EL (cell line): Measurements from ENCODE around the gene JAZF1.
A peak's percentile ranks its signal among the peaks of the same experiment; 100 is the strongest.

Experiments
- DNase-seq: peaks from one replicate; pipeline ENCODE4 v3.0.0-alpha.2; 2016

The JAZF1 gene

DNA sequence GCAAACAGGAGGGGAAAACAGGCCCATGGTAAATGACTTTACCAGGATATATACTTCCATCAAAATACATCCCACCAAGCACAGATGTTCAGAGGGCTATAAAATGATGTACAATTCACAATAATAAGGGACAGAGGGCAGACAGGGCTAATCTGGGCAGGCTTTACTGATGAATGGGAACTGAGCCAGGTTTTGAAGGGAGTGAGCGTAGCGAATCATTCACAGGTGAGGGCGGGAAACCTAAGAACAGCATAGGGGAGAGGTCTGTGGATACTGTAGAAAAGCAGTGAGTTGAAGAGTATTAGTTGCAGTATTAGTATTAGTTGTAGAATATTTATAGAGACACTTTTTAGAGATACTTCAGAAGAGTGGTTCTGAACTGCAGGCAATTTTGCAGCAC, 180.8 kb downstream of the JAZF1 start:
- no peak for DNase-seq

GRCh38 chr7:27998382-27998781, 182.2 kb downstream of the JAZF1 start:
- no peak for DNase-seq

- DNase-seq, result no peak
These were observed 183.3 kb downstream of the JAZF1 start for GRCh38 chr7:27997188-27997707.

DNA sequence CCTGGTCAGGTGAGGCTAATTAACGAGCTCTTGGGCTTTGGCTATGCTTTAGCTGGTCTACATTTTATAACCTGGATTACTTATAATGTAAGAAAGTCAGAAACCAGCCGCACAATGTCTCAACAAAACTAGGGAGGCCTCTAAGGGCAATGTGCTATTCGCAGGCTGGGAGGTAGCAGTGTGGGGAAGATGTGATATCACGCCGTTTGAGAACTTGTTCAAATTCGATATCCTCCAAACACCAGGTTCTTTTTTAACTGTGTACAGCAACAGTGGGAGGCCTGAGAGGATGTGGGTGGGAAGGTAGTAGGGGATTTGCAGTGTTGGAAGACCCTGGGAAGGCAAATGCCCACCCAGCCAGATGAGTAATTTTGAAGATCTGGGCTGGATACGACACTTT, 184.5 kb downstream of the JAZF1 start:
- no peak for DNase-seq

GRCh38 chr7:27995228-27995627, 185.4 kb downstream of the JAZF1 start:
- DNase-seq, result no peak

- peak; percentile 57 for DNase-seq
These were observed 186.0 kb downstream of the JAZF1 start for GRCh38 chr7:27994639-27995038.

GRCh38 chr7:27992755-27993493, 187.7 kb downstream of the JAZF1 start:
- no peak for DNase-seq

DNA sequence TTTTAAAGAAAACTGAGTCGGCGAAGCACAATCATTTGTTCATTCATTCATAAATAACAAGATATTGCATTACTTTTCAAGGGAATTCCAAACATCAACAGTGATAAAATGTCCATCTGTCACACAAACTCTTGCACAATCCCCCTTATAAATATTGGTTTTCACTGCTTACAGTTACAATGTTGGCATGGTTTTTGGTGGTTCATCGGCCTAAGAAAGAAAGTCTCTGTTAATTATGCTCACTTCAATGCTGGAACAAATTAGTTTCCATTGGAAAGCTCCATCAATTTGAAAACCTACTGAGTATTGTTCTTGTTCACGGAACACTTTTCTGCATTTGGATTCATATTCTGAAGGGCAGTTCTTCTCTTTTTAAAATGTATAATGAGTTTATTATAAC, 188.5 kb downstream of the JAZF1 start:
- no peak for DNase-seq

GRCh38 chr7:27991006-27991528, 189.5 kb downstream of the JAZF1 start:
- no peak for DNase-seq

DNA sequence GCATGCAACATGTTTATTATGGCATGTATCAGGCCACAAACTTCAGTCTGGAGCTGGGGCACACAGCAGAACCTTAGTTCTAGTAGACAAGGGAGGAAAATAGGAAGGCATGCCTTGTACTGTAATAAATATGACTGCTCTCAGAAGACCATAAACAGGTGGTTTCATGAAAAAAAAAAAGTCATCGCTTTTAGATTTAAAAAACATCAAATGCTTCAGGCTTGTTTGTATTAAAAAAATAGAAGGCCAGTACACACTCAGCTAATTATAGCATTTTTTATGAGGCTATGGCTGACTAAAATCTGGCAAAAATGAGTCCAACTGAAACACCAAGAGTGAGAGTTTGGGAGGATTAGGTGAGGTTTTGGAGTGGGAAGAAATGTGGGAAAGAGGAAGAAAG, 204.1 kb downstream of the JAZF1 start:
- DNase-seq, result no peak

DNA sequence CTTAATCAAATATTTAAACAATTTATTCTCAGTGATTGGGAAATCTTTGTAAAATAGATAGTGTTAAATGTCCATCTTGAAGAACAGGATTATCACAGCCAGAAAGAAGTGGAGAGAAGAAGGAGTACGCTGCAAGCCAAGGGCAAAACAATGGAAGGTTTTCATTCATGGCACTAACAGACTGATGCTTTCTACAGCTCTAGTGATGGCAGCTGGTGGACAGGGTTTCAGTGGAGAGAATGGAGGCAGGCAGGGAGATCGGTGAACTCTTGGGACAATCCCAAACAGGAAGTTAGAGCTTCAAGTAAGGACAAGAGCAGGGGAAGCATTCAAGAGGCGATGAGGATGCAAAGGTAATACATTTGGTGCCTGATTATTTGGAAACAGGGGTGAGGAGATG, 207.0 kb downstream of the JAZF1 start:
- DNase-seq, result no peak

- DNase-seq, result no peak
These were observed 208.3 kb downstream of the JAZF1 start for GRCh38 chr7:27972276-27972675.

- DNase-seq, result no peak
These were observed 209.3 kb downstream of the JAZF1 start for GRCh38 chr7:27971171-27971812.

GRCh38 chr7:27970350-27970749, 210.2 kb downstream of the JAZF1 start:
- no peak for DNase-seq

DNA sequence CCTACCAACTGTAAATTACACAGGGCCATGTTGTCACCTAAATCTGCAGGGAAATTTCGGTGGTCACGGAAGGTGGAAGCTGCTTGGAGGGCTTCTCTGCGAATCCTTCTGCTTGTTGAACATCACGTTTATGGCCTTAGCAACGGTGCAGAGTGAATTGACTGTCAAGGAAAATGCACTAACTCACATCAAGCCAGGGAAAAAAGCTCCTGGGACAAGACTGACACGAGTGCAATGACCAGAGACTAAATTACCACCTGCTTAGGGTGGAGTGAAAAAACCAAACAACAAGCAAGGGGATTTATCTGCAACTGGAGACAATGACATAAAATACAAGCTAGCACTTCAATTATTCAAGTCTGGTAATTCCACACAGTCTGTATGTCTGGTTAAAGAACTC, 211.2 kb downstream of the JAZF1 start:
- DNase-seq, result no peak

GRCh38 chr7:27967639-27968038, 213.0 kb downstream of the JAZF1 start:
- no peak for DNase-seq

DNA sequence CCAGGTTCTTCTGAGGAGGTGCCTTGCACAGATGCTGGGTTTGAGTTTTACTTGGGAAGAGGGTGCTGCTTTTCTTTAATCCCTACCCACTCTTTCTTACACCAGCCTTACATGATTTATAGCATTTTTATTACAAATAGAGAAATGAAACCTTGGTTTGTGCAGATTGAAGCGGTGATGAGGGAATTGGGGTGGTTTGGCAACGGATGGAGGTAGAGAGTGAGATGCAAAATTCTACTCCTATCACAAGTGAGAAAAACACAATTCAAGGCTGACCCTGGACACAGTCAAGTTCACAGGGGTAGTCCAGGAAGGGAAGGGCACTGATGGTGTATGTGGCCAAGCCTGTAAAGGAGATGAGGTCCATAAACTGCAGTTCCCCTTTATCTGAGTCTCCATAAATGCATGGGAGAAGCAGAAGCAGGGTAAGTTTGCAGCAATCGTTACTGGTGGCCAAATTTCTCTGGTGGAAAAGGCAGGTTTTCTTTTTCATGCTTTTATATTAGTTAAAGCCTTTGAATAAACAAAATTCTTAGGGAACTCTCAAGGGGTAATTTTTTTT, 214.3 kb downstream of the JAZF1 start:
- no peak for DNase-seq

DNA sequence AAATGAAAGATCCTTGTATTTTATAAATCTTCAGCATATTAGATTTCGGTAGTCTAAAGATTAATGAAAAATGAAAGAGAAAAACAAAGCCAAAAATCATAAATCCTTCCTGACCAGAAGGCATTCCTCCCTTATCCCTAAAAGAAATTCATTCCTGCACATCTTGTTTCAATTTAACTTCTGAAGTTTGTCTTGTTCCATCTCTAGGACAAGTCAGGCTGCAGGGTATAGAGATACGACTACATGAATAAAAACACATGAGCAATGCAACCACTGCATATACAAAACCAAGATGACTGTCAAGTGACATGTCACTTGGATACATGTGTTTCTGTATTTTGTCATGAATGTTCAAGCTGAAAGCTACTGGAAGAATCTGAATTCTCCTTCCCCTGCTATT, 214.9 kb downstream of the JAZF1 start:
- DNase-seq, result no peak

- no peak for DNase-seq
These were observed 215.8 kb downstream of the JAZF1 start for GRCh38 chr7:27964820-27965219.

GRCh38 chr7:27963056-27963455, 217.5 kb downstream of the JAZF1 start:
- no peak for DNase-seq

DNA sequence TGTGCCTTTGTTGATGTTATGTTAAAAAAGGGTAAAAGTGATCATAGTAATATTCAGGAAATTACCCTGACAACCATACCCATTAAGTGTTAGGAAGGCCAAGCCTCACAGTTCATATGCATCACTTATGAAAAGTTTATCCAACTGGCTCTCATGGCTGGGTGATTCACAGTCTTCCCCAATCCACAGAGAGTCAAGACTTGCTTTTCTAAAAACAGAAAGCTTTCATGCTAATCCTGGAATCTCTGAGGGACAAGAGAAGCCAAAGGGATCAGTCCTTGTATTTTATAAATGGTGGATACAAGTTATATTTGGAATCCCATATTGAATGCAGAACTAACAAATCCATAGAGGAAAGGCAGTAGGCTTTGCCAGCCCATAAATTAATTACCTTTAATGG, 218.3 kb downstream of the JAZF1 start:
- DNase-seq, result no peak

- DNase-seq, result peak; percentile 86
These were observed 219.3 kb downstream of the JAZF1 start for GRCh38 chr7:27961255-27961654.

DNA sequence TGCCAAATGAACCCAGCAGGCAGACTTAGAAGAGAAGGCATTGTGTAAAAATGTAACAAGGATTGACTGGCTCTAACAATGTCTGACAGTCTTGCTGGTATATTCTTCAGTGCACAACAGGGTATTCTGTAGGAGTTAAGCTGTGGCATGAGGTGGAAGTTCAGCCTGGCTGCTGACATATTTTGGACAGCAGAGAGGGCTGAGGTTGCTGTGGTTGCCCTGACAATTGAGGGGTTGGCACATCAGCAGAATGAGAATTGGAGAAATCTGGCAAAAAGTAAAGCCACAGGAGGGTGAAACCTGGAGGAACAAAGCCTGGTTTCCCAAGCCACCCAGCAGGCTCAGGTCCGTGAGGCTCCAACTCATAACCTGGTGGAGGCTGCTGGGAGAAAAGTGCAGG, 220.2 kb downstream of the JAZF1 start:
- no peak for DNase-seq

DNA sequence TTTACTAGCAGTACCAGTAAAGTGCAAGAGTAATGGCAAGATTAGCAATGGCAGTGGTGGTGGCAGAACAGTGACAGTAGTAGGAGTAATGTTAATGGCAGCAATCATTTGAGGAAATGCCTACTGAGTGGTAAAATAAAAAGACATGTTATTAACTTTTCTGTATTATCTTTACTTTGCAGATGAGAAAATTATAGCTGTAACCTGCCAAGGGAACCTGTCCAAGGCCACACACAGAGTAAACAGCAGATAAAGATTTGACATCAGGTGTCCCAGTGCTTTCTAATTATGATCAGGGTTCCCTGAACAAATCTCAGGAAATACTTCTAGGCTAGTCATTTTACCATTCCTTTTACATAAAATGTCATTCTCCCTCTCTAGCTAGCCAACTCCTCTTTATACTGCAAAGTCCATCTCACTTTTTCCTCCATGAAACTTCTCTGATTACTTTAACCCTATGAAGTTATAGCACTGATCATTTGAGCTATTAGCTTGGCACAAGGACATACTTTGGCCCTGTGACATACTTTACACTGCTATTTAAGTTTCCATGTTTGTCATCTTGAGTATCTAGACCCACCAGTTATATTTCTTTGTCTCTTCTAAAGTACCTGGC, 221.6 kb downstream of the JAZF1 start:
- DNase-seq, result no peak
